ENCODE results near the gene VPS39.

VPS39 gene

GRCh38 chr15:42146551-42147430 lies 61.3 kb downstream of the VPS39 start:
- no peak for TF ChIP-seq CTCF (conservative IDR thresholded peaks at IDR 0.05; ENCODE audit: low read depth, low read length)
- H3K4me3 ChIP-seq (ENCODE audit: low read length) = no peak overlapping the region
- no peak for DNase-seq (ENCODE audit: low read depth)

GRCh38 chr15:42145546-42146455 lies 62.3 kb downstream of the VPS39 start:
- DNase-seq (ENCODE audit: low read depth) = no peak
- no peak for TF ChIP-seq CTCF (conservative IDR thresholded peaks at IDR 0.05; ENCODE audit: low read depth, low read length)

GRCh38 chr15:42144841-42145375 lies 63.2 kb downstream of the VPS39 start:
- DNase-seq (ENCODE audit: low read depth) = no peak
- no peak overlapping the region for H3K4me3 ChIP-seq (ENCODE audit: low read length)
- TF ChIP-seq CTCF (conservative IDR thresholded peaks at IDR 0.05; ENCODE audit: low read depth, low read length) = no peak

More at GRCh38 chr15:42145546-42146455, 62.3 kb downstream of the VPS39 start:
- H3K4me3 ChIP-seq (ENCODE audit: low read length) = no peak overlapping the region

GRCh38 chr15:42143866-42144625 lies 64.1 kb downstream of the VPS39 start:
- no peak for DNase-seq (ENCODE audit: low read depth)
- no peak for TF ChIP-seq CTCF (conservative IDR thresholded peaks at IDR 0.05; ENCODE audit: low read depth, low read length)
- no peak overlapping the region for H3K4me3 ChIP-seq (ENCODE audit: low read length)

GRCh38 chr15:42143356-42143755 lies 64.7 kb downstream of the VPS39 start:
- DNase-seq (ENCODE audit: low read depth) = no peak
- TF ChIP-seq CTCF (conservative IDR thresholded peaks at IDR 0.05; ENCODE audit: low read depth, low read length) = no peak
- H3K4me3 ChIP-seq (ENCODE audit: low read length) = no peak overlapping the region

GRCh38 chr15:42141795-42142667 lies 66.1 kb downstream of the VPS39 start:
- no peak for DNase-seq (ENCODE audit: low read depth)
- no peak overlapping the region for H3K4me3 ChIP-seq (ENCODE audit: low read length)
- TF ChIP-seq CTCF (conservative IDR thresholded peaks at IDR 0.05; ENCODE audit: low read depth, low read length) = no peak

All from retinal pigment epithelial cell (primary cell).